Coronary artery (tissue), 2 donors: Measurements from ENCODE around the gene ARHGAP23.
"Not testable (repeated sequence)": the region's sequence is repeated elsewhere in the genome, so short reads cannot be mapped to it uniquely, and the experiment has no call there.

Experiments
- DNase-seq: peaks from one replicate; pipeline ENCODE4 v3.0.0-alpha.2; 2017; ENCODE audit warnings: low spot score
- H3K27ac ChIP-seq, 2 donors: fragments of 200-600 bp; sonication (generic); one replicate each; pipeline ENCODE4 v1.5.1; 2016 to 2019
- H3K4me3 ChIP-seq: fragments of 200-600 bp; sonication (generic); 2 replicates; pipeline ENCODE4 v1.5.1; 2016; ENCODE audit warnings: mild to moderate bottlenecking, moderate library complexity
- TF ChIP-seq, protein P1 (sequence below): fragments of 200-600 bp; sonication (generic); IDR thresholded peaks from one replicate; pipeline ENCODE4 v1.5.1; 2019; ENCODE audit warnings: antibody characterized with exemption

ARHGAP23 gene

GRCh38 chr17:38466346-38467315, 38.4 kb downstream of the ARHGAP23 start:
- peak overlapping the region; percentile 79 for H3K4me3 ChIP-seq
- TF ChIP-seq, protein P1, sequence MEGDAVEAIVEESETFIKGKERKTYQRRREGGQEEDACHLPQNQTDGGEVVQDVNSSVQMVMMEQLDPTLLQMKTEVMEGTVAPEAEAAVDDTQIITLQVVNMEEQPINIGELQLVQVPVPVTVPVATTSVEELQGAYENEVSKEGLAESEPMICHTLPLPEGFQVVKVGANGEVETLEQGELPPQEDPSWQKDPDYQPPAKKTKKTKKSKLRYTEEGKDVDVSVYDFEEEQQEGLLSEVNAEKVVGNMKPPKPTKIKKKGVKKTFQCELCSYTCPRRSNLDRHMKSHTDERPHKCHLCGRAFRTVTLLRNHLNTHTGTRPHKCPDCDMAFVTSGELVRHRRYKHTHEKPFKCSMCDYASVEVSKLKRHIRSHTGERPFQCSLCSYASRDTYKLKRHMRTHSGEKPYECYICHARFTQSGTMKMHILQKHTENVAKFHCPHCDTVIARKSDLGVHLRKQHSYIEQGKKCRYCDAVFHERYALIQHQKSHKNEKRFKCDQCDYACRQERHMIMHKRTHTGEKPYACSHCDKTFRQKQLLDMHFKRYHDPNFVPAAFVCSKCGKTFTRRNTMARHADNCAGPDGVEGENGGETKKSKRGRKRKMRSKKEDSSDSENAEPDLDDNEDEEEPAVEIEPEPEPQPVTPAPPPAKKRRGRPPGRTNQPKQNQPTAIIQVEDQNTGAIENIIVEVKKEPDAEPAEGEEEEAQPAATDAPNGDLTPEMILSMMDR: no peak
- no peak for DNase-seq
- H3K27ac ChIP-seq: peak overlapping the region; percentile 98 to 100

DNA sequence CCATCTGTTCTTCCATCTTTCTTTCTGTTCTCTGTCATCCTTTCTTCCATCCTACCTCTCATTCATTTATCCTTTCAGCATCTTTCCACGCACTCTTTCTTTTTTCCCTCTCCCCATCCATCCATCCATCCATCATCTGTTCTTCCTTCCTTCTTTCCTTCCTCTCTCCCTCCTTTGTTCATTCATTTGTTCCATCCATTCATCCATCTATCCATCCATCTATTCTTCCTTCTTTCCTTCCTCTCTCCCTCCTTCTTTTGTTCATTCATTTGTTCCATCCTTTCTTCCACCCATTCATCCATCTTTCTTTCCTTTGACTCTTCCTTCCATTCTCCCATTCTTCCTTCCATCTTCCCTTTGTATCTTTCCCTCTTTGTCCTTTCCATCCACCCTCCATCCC, 39.2 kb downstream of the ARHGAP23 start:
- TF ChIP-seq, protein P1: no peak
- H3K4me3 ChIP-seq: no peak overlapping the region
- DNase-seq: no peak
- H3K27ac ChIP-seq: peak overlapping the region; percentile 98 to 100

GRCh38 chr17:38469875-38470274, 41.6 kb downstream of the ARHGAP23 start:
- no peak overlapping the region for H3K4me3 ChIP-seq
- TF ChIP-seq, protein P1: no peak
- H3K27ac ChIP-seq: no peak overlapping the region
- DNase-seq: no peak

DNA sequence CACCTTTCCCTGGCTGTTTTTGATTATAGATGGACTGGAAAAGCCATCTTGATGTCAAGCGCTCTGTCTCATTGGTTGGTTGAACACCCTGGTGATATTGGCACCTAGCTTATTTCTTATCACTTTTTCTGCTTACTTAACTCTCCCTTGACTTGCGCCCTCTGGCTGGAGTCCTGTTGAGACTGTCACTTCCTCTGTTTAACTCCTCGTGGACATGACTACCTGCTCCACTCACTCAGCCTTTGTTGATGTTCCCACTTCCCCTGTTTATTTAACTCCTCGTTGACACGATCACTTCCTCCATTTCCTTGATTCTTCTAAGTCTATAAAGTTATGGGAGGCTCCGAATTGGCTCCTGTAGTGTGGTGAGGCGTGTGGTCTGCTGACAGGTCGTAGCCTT, 43.0 kb downstream of the ARHGAP23 start:
- DNase-seq, H3K4me3 ChIP-seq, H3K27ac ChIP-seq: not testable (repeated sequence)

GRCh38 chr17:38474666-38475065, 46.4 kb downstream of the ARHGAP23 start:
- not testable (repeated sequence) for DNase-seq, H3K4me3 ChIP-seq
- H3K27ac ChIP-seq: peak overlapping the region in 1 of 2 donors; percentile 65

GRCh38 chr17:38476549-38476948, 48.3 kb downstream of the ARHGAP23 start:
- peak overlapping the region in 1 of 2 donors; percentile 30 for H3K27ac ChIP-seq
- DNase-seq: no peak
- no peak overlapping the region for H3K4me3 ChIP-seq
- TF ChIP-seq, protein P1: no peak

GRCh38 chr17:38477417-38477816, 49.2 kb downstream of the ARHGAP23 start:
- DNase-seq, H3K4me3 ChIP-seq: not testable (repeated sequence)
- H3K27ac ChIP-seq: peak overlapping the region in 1 of 2 donors; percentile 30

- H3K4me3 ChIP-seq, DNase-seq, H3K27ac ChIP-seq: not testable (repeated sequence)
These were observed 49.7 kb downstream of the ARHGAP23 start for GRCh38 chr17:38477951-38478350.

DNA sequence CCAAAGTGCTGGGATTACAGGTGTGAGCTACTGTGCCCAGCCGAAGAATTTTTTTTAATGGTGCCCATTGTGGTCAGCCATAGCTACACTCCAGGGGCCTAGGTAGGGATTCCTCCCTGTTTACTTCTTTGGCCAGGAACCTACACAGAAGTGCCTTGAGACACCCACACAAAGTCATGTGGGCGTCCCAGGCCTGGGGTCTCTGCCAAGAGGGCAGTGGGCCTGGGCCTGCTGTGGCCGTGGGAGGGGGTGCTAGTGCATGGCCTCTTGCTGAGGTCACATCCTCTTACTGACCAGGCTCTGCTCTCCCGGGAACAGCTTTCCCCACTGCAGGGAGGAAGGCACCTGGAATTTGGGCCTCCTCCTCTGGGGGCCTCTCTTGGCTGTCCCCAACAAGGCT, 50.4 kb downstream of the ARHGAP23 start:
- H3K27ac ChIP-seq: peak overlapping the region in 1 of 2 donors; percentile 41
- not testable (repeated sequence) for H3K4me3 ChIP-seq, DNase-seq

DNA sequence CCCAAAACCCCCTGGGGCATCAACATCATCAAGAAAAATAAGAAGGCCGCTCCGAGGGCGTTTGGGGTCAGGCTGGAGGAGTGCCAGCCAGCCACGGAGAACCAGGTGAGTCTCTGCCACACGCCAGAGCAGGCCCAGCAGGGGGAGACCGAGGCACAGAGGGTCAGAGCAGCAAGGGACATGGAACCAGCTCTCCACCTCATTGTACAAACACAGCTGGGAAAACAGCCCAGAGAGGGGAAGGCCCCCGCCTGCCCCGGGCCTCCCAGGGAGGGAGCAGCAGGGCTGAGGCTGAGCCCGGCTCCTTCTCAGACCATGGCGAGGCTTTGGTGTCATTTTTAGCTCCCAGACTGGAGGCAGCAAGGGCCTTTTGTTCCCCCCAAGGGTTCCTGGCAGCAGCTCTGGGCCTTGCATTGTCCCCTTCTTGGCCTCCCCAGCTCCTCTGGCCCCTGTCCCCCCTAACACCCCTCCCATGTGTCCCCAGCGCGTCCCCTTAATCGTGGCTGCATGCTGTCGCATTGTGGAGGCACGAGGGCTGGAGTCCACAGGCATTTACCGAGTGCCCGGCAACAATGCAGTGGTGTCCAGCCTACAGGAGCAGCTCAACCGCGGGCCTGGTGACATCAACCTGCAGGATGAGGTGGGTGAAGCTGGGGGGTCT, 53.9 kb downstream of the ARHGAP23 start:
- H3K4me3 ChIP-seq, DNase-seq: not testable (repeated sequence)
- H3K27ac ChIP-seq: peak overlapping the region in 1 of 2 donors; percentile 37

DNA sequence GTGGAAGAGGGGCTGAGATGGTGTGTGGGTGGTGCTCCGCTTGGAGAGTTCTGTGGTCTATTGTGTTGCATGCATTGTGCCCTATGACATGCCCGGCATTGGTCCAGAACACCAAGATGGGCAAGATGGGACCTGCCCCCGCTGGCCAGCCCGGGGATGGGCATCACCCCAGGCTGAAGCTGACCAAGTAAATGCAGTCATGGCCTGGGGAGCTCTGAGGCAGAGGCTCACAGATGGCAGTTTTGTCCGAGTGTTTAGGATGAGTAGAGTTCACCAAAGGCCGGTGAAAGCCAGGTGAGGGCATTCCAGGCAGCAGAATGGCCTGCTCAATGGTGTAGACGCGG, 54.4 kb downstream of the ARHGAP23 start:
- not testable (repeated sequence) for DNase-seq, H3K4me3 ChIP-seq
- H3K27ac ChIP-seq: peak overlapping the region in 1 of 2 donors; percentile 91
